GM21737 (cell line): ENCODE results near the gene TRABD2B.
A peak's percentile ranks its signal among the peaks of the same experiment; 100 is the strongest.

Experiments used
- ATAC-seq: cut with Tn5 transposase; IDR thresholded peaks from one replicate; pipeline ENCODE4 v1.9.1; 2021; ENCODE audit warnings: mild to moderate bottlenecking, moderate library complexity; ENCODE audit not compliant: unreplicated experiment

The TRABD2B gene

GRCh38 chr1:47997289-47998200 is at the start of gene TRABD2B:
TSS of gene TRABD2B (minus strand) at chr1:47997385.
- peak; percentile 89 for ATAC-seq

GRCh38 chr1:48044311-48044710 is 47.1 kb upstream of the TRABD2B start:
- ATAC-seq, result no peak

GRCh38 chr1:48043622-48044021 is 46.4 kb upstream of the TRABD2B start:
- ATAC-seq, result no peak

- no peak for ATAC-seq
These were observed 43.0 kb upstream of the TRABD2B start for GRCh38 chr1:48040154-48040553.

GRCh38 chr1:48039088-48040054 is 42.2 kb upstream of the TRABD2B start:
- ATAC-seq, result peak; percentile 54

GRCh38 chr1:48038270-48038767 is 41.1 kb upstream of the TRABD2B start:
- ATAC-seq, result no peak

GRCh38 chr1:48036710-48037355 is 39.6 kb upstream of the TRABD2B start:
- no peak for ATAC-seq

- ATAC-seq, result no peak
These were observed 38.4 kb upstream of the TRABD2B start for GRCh38 chr1:48035371-48036141.

GRCh38 chr1:48033495-48034045 is 36.4 kb upstream of the TRABD2B start:
- no peak for ATAC-seq

GRCh38 chr1:48031676-48032075 is 34.5 kb upstream of the TRABD2B start:
- no peak for ATAC-seq

GRCh38 chr1:48030696-48031365 is 33.6 kb upstream of the TRABD2B start:
- no peak for ATAC-seq

- ATAC-seq, result no peak
These were observed 33.0 kb upstream of the TRABD2B start for GRCh38 chr1:48030211-48030610.

- no peak for ATAC-seq
These were observed 31.3 kb upstream of the TRABD2B start for GRCh38 chr1:48028218-48029069.

- ATAC-seq, result no peak
These were observed 30.3 kb upstream of the TRABD2B start for GRCh38 chr1:48027533-48027835.

GRCh38 chr1:48026701-48027532 is 29.7 kb upstream of the TRABD2B start:
- no peak for ATAC-seq

- ATAC-seq, result no peak
These were observed 29.1 kb upstream of the TRABD2B start for GRCh38 chr1:48026275-48026674.

- no peak for ATAC-seq
These were observed 27.9 kb upstream of the TRABD2B start for GRCh38 chr1:48025076-48025475.

- ATAC-seq, result no peak
These were observed 26.3 kb upstream of the TRABD2B start for GRCh38 chr1:48023488-48023887.
